K562 (cell line): Measurements from ENCODE around the gene KIF26B. TPM values are rescaled to one million over a fixed set of nuclear protein-coding genes. Genes with fewer than 3 reads are reported as not detected.

ENCODE experiments used
- ATAC-seq: fragments of 200-7000 bp; cut with Tn5 transposase; 3 replicates; pipeline ENCODE4 v1.9.1; 2020; ENCODE audit warnings: moderate library complexity
- BruUV-seq: library from RNA; stranded (reverse); fragments of 400-500 nt; replicated peaks from 2 replicates; lab custom pipeline; 2021; lab: Mats Ljungman, UMichigan
- CTCF ChIA-PET: fragments of 300-600 bp; formaldehyde crosslinking; extraction: SDS; loops from one replicate; lab custom pipeline; 2021; ENCODE audit warnings: low intra/inter-chr PET ratio; lab: Yijun Ruan, JAX
- POLR2A ChIA-PET: fragments of 300-600, 350-650 bp; sonication (Branson Sonifier 250); formaldehyde crosslinking; extraction: SDS; loops from one replicate; lab custom pipeline; 2021; ENCODE audit warnings: antibody characterized with exemption, inconsistent platforms; lab: Yijun Ruan, JAX
- DNase-seq, 4 experiments: peaks; one replicate each; pipeline versions ENCODE4 v3.0.0 to v3.0.0-alpha.2; 2011 to 2018; ENCODE audit warnings: low spot score in 3 of 4, mixed read lengths in 3 of 4; ENCODE audit errors: extremely low read depth in 1 of 4
- FAIRE-seq: peaks from 2 replicates; lab custom pipeline; 2011; peaks lifted over from hg19 to GRCh38; lab: Jason Lieb, UNC
- H2AFZ ChIP-seq: 2 replicates; pipeline ENCODE4 v1.6.0; 2011; ENCODE audit warnings: low read depth, low read length, control low read depth, inconsistent platforms
- H3K27ac ChIP-seq: fragments of 200-600 bp; 3 replicates; pipeline ENCODE4 v1.8.0; 2011; ENCODE audit warnings: low read depth, mild to moderate bottlenecking, control low read depth, inconsistent platforms, low read length, moderate library complexity, mixed read lengths; ENCODE audit errors: extremely low read depth
- H3K27me3 ChIP-seq, 2 experiments: fragments of 300-600 bp in 1 of 2; 2 replicates in 1 of 2; 3 replicates in 1 of 2; pipeline versions ENCODE4 v1.6.0 to v1.8.0; 2011; ENCODE audit warnings: inconsistent platforms in 2 of 2, low read length in 2 of 2, mild to moderate bottlenecking in 1 of 2, mixed read lengths in 1 of 2, moderate library complexity in 1 of 2; ENCODE audit not compliant: control insufficient read depth in 2 of 2, insufficient read depth in 2 of 2
- H3K36me3 ChIP-seq: fragments of 300-600 bp; 3 replicates; pipeline ENCODE4 v1.8.0; 2011; ENCODE audit warnings: mild to moderate bottlenecking, low read length, inconsistent platforms; ENCODE audit not compliant: control insufficient read depth, insufficient read depth
- H3K4me1 ChIP-seq, 2 experiments: fragments of 200-600 bp in 1 of 2; replicated peaks in 1 of 2; 2 replicates in 1 of 2; 3 replicates in 1 of 2; pipeline versions ENCODE4 v1.5.1 to v1.8.0; 2011; ENCODE audit warnings: inconsistent platforms in 2 of 2, low read length in 2 of 2, mild to moderate bottlenecking in 1 of 2, mixed read lengths in 1 of 2, moderate library complexity in 1 of 2; ENCODE audit not compliant: control insufficient read depth in 2 of 2, insufficient read depth in 2 of 2
- H3K4me2 ChIP-seq: 2 replicates; pipeline ENCODE4 v1.6.1; 2011; ENCODE audit warnings: low read length, control low read depth, inconsistent platforms, mixed read lengths; ENCODE audit not compliant: insufficient read depth
- H3K4me3 ChIP-seq: fragments of 200-600 bp; sonication (generic), shearing (Covaris generic); 2 replicates; pipeline ENCODE4 v1.5.1; 2016; ENCODE audit warnings: control low read depth, inconsistent platforms
- H3K79me2 ChIP-seq: fragments of 200-600 bp; 3 replicates; pipeline ENCODE4 v1.8.0; 2011; ENCODE audit warnings: low read length, inconsistent platforms; ENCODE audit not compliant: control insufficient read depth, insufficient read depth
- H3K9ac ChIP-seq, 2 experiments: 2 replicates each; pipeline versions ENCODE4 v1.6.0 to v1.6.1; 2011; ENCODE audit warnings: low read depth in 2 of 2, low read length in 2 of 2, control low read depth in 1 of 2, inconsistent platforms in 1 of 2, mild to moderate bottlenecking in 1 of 2, mixed read lengths in 1 of 2; ENCODE audit not compliant: insufficient read depth in 1 of 2
- H3K9me1 ChIP-seq: one replicate; pipeline ENCODE4 v1.6.0; 2011; ENCODE audit warnings: inconsistent platforms, mild to moderate bottlenecking, low read length, moderate library complexity; ENCODE audit not compliant: control insufficient read depth, insufficient read depth
- H3K9me3 ChIP-seq: replicated peaks from 2 replicates; pipeline ENCODE4 v1.5.1; 2011; ENCODE audit warnings: low read depth, low read length, inconsistent platforms; ENCODE audit not compliant: control insufficient read depth, insufficient read depth
- H4K20me1 ChIP-seq: replicated peaks from 2 replicates; pipeline ENCODE4 v1.6.1; 2011; ENCODE audit warnings: low read length, inconsistent platforms, mixed read lengths; ENCODE audit not compliant: control insufficient read depth, insufficient read depth
- MCM5 ChIP-seq: fragments of 450-650 bp; IDR thresholded peaks from 2 replicates; pipeline ENCODE4 v1.6.1; 2016; ENCODE audit warnings: low read depth
- NKRF ChIP-seq: fragments of 450-650 bp; IDR thresholded peaks from 2 replicates; pipeline ENCODE4 v1.6.1; 2016; ENCODE audit warnings: borderline replicate concordance
- POLR3A ChIP-seq: IDR thresholded peaks from 2 replicates; pipeline ENCODE4 v1.6.1; 2011; ENCODE audit warnings: borderline replicate concordance, mild to moderate bottlenecking, moderate library complexity; ENCODE audit not compliant: insufficient read length, insufficient read depth; ENCODE audit errors: extremely low read depth
- THRAP3 ChIP-seq: fragments of 450-650 bp; IDR thresholded peaks from 2 replicates; pipeline ENCODE4 v1.6.1; 2016; ENCODE audit warnings: mild to moderate bottlenecking, inconsistent platforms, borderline replicate concordance
- ZNF561 ChIP-seq: fragments of 450-650 bp; formaldehyde crosslinking; conservative IDR thresholded peaks from 2 replicates; pipeline ENCODE4 v1.4.0; 2020; ENCODE audit warnings: mild to moderate bottlenecking, moderate library complexity
- ZSCAN32 ChIP-seq: fragments of 450-650 bp; formaldehyde crosslinking; IDR thresholded peaks from 2 replicates; pipeline ENCODE4 v1.4.0; 2020; ENCODE audit warnings: mild to moderate bottlenecking, moderate library complexity
- WGBS: fragments of 100-300 bp; shearing (Covaris generic); methylation state at CpG from one replicate; pipeline ENCODE4 v1.1.6; 2016; ENCODE audit warnings: low coverage, mixed read lengths; ENCODE audit not compliant: insufficient coverage; ENCODE audit errors: missing lambda C conversion rate; 5-methylcytosine and 5-hydroxymethylcytosine counted together
- in situ Hi-C: fragments of 300-500 bp; cut with MboI; formaldehyde crosslinking; loops from 4 replicates; pipeline ENCODE4 v1.15.0; 2018; ENCODE audit warnings: inconsistent platforms, mixed read lengths
- intact Hi-C: fragments of 100-400 bp; cut with micrococcal nuclease; formaldehyde crosslinking; loops from 2 replicates; pipeline ENCODE4 v1.14.2; 2022
- polyA plus RNA-seq, 8 experiments: library from polyadenylated mRNA; depleted of rRNA in 4 of 8; stranded (reverse) in 5 of 8; unstranded in 3 of 8; fragments of >200 nt; fragmentation: Nextera tagmentation in 2 of 8; fragmentation: Illumina TruSeq in 1 of 8; extraction: Ambion mirVana in 2 of 8; extraction: Trizol in 1 of 8; gene quantifications; 2 replicates each; pipeline versions ENCODE4 v1.2.1 to v1.2.3, GENCODE V29; 2011 to 2014; ENCODE audit warnings: inconsistent platforms in 1 of 8, missing spikeins in 1 of 8
- total RNA-seq, 7 experiments: library from RNA; depleted of rRNA in 6 of 7; stranded (reverse); fragments of >200 nt in 6 of 7; fragmentation: Illumina TruSeq in 2 of 7; extraction: Trizol in 2 of 7; gene quantifications; 2 replicates each; pipeline versions ENCODE4 v1.2.1 to v1.2.3, GENCODE V29; 2011 to 2021; ENCODE audit warnings: low replicate concordance in 1 of 7

KIF26B gene
- total and polyA plus RNA-seq, 9 of the 15 experiments (the other 6 are each of a cell fraction or from before 2014, with no cell fraction given), result 0.02 to 0.08 (median 0.03) TPM; not detected in 6

- Histone ChIP-seq H3K4me1 (no peaks in the 10 kb centered on the region), H3K9me1 (no peaks in the 10 kb centered on the region), H3K36me3 (no peaks in the 10 kb centered on the region), H3K27me3 (peaks cover 22% of the 10 kb centered on the region in 2 experiments), H3K27ac (no peak overlapping the region), H3K9me3 (0 out of 2 replicates have a peak, but pooled peaks cover 3% of the 10 kb centered on the region), H3K79me2 (no peaks in the 10 kb centered on the region), H3K4me2 (no peak overlapping the region), H2AFZ (no peak overlapping the region), H4K20me1 (no peaks in the 10 kb centered on the region), H3K4me3 (no peak overlapping the region), H3K9ac (no peak overlapping the region)
- TF ChIP-seq POLR3A, result no peak
- no peak for TF ChIP-seq ZNF561 (CRISPR knock-in tag)
- TF ChIP-seq THRAP3, result no peak
- no peak for TF ChIP-seq ZSCAN32
- no peak for TF ChIP-seq NKRF
- TF ChIP-seq MCM5, result no peak
- POLR2A ChIA-PET, result interaction anchor here (0.5 kb wide), 1 partner anchor 11 kb away, joined by 3 read pairs; no protein-coding TSS in a partner anchor
- in situ Hi-C loops, result no loop called here
- no TSS peak for BruUV-seq
- intact Hi-C loops, result no loop called here
- 1% methylated on average over 4 of the region's 4 CpGs for WGBS
- no peak for ATAC-seq
- no peak for FAIRE-seq
- DNase-seq, result no peak
- CTCF ChIA-PET, result no interaction called here
Observed at GRCh38 chr1:245645406-245645805, 490.6 kb downstream of the KIF26B start.
